Measurements from ENCODE around the gene IRX1. TPM values are rescaled to one million over a fixed set of nuclear protein-coding genes. Genes with fewer than 3 reads are reported as not detected.
A peak's percentile ranks its signal among the peaks of the same experiment; 100 is the strongest.

The IRX1 gene
- 10 to 100 TPM; 26.0 to 50.0 (median 33.0) TPM for polyA plus RNA-seq (ENCODE audit: insufficient read depth in 1 of 5, insufficient read length in 5 of 5, low replicate concordance in 1 of 5)
- long read RNA-seq, donor 1, transcript IRX1-201 (4 exons, 1,858 nt) = major isoform, 33 of 103 reads
- long read RNA-seq, donor 1, partial matches to known transcripts = 63 of 103 reads
- long read RNA-seq, donor 1, other reads (novel, unspliced or antisense) = 7 of 103 reads
- long read RNA-seq, donor 2, transcript IRX1-201 (4 exons, 1,858 nt) = major isoform, 16 of 21 reads
- long read RNA-seq, donor 2, partial matches to known transcripts = 5 of 21 reads
- long read RNA-seq, donor 2, other reads (novel, unspliced or antisense) = 0 of 21 reads
- long read RNA-seq, donor 3, transcript IRX1-201 (4 exons, 1,858 nt) = major isoform, 11 of 27 reads
- long read RNA-seq, donor 3, partial matches to known transcripts = 16 of 27 reads
- long read RNA-seq, donor 3, other reads (novel, unspliced or antisense) = 0 of 27 reads
- long read RNA-seq, donor 4, transcript IRX1-201 (4 exons, 1,858 nt) = major isoform, 11 of 36 reads
- long read RNA-seq, donor 4, partial matches to known transcripts = 20 of 36 reads
- long read RNA-seq, donor 4, other reads (novel, unspliced or antisense) = 5 of 36 reads
- long read RNA-seq, donor 5, transcript IRX1-201 (4 exons, 1,858 nt) = major isoform, 12 of 28 reads
- long read RNA-seq, donor 5, partial matches to known transcripts = 16 of 28 reads
- long read RNA-seq, donor 5, other reads (novel, unspliced or antisense) = 0 of 28 reads
- long read RNA-seq, donor 6, transcript IRX1-201 (4 exons, 1,858 nt) = major isoform, 29 of 41 reads
- long read RNA-seq, donor 6, partial matches to known transcripts = 7 of 41 reads
- long read RNA-seq, donor 6, other reads (novel, unspliced or antisense) = 5 of 41 reads
- long read RNA-seq, donor 7, transcript IRX1-201 (4 exons, 1,858 nt) = major isoform, 20 of 20 reads
- long read RNA-seq, donor 7, partial matches to known transcripts = 0 of 20 reads
- long read RNA-seq, donor 7, other reads (novel, unspliced or antisense) = 0 of 20 reads
- long read RNA-seq, donor 8, transcript IRX1-201 (4 exons, 1,858 nt) = major isoform, 7 of 7 reads
- long read RNA-seq, donor 8, partial matches to known transcripts = 0 of 7 reads
- long read RNA-seq, donor 8, other reads (novel, unspliced or antisense) = 0 of 7 reads

GRCh38 chr5:3595006-3595961, at the start of gene IRX1:
Gene IRX1 (plus strand): TSS chr5:3595832. CDS start chr5:3596106, 274 bp downstream.
- no peak for DNase-seq

GRCh38 chr5:3546028-3546427, 49.6 kb upstream of the IRX1 start:
- DNase-seq = no peak

GRCh38 chr5:3564116-3564515, 31.5 kb upstream of the IRX1 start:
- peak; percentile 5 to 8 for DNase-seq

GRCh38 chr5:3564827-3565518, 30.7 kb upstream of the IRX1 start:
- peak; percentile 19 to 24 for DNase-seq

GRCh38 chr5:3584724-3585531, 10.7 kb upstream of the IRX1 start:
- no peak for DNase-seq

GRCh38 chr5:3590161-3590966, 5.3 kb upstream of the IRX1 start:
- DNase-seq = no peak

GRCh38 chr5:3590967-3591900, 4.4 kb upstream of the IRX1 start:
- DNase-seq = no peak

- DNase-seq = no peak
Observed at GRCh38 chr5:3592298-3592697, 3.3 kb upstream of the IRX1 start.

- DNase-seq = no peak
Observed at GRCh38 chr5:3593771-3594509, 1.7 kb upstream of the IRX1 start.

- DNase-seq = no peak
Observed at GRCh38 chr5:3594510-3595005, 1.1 kb upstream of the IRX1 start.

GRCh38 chr5:3596261-3596825, 711 bp downstream of the IRX1 start:
- DNase-seq = no peak

GRCh38 chr5:3596857-3597166, 1.2 kb downstream of the IRX1 start:
- DNase-seq = no peak

- no peak for DNase-seq
Observed at GRCh38 chr5:3597167-3598007, 1.8 kb downstream of the IRX1 start.

GRCh38 chr5:3598207-3598606, 2.6 kb downstream of the IRX1 start:
- no peak for DNase-seq

- no peak for DNase-seq
Observed at GRCh38 chr5:3598769-3599211, 3.2 kb downstream of the IRX1 start.
